ENCODE data around the gene FBXL3. TPM values are rescaled to one million over a fixed set of nuclear protein-coding genes. Genes with fewer than 3 reads are reported as not detected.

FBXL3 gene
- total RNA-seq, 1 experiment from 2014 or later: 16.7 TPM

GRCh38 chr13:77040835-77041234, 13.9 kb upstream of the FBXL3 start:
- Mint-ChIP-seq H3K27me3 (ENCODE audit: low read depth) (no peaks in the 10 kb centered on the region), H3K4me3 (no peak overlapping the region), H3K36me3 (ENCODE audit: insufficient read depth in 1 of 3, low read depth in 3 of 3) (peaks cover 0 to 6% (median 5%) of the 10 kb centered on the region in 3 experiments; a peak in 3 of 7 replicates), H3K27ac (peak overlapping the region in 1 of 3 experiments; percentile 79; a peak in 1 of 7 replicates), H3K9me3 (no peaks in the 10 kb centered on the region; a peak in 1 of 5 replicates), H3K4me1 (no peaks in the 10 kb centered on the region)
- DNase-seq: no peak
- WGBS (ENCODE audit: extremely low coverage, insufficient read length, low lambda C conversion rate): no CpG with 5 or more reads among the region's 9 CpGs
- Histone ChIP-seq H3K23ac (ENCODE audit: insufficient read length, low read depth, low read length) (no peak overlapping the region), H4K91ac (ENCODE audit: insufficient read length, low read depth, low read length) (no peak overlapping the region), H3T11ph (ENCODE audit: low read length) (no peak overlapping the region), H3K79me2 (ENCODE audit: insufficient read depth, low read length) (no peaks in the 10 kb centered on the region), H2BK12ac (ENCODE audit: insufficient read length, low read depth, low read length) (no peak overlapping the region), H4K8ac (replicated peaks; ENCODE audit: insufficient read length, low read depth, low read length) (no peak overlapping the region), H3K9me3 (ENCODE audit: control insufficient read depth, low read depth, low read length) (no peaks in the 10 kb centered on the region), H3K79me1 (ENCODE audit: insufficient read depth, low read depth, low read length, poor library complexity, severe bottlenecking) (no peaks in the 10 kb centered on the region), H3K56ac (ENCODE audit: insufficient read length, low read depth, low read length) (no peak overlapping the region), H3K27me3 (ENCODE audit: insufficient read depth, low read length) (no peaks in the 10 kb centered on the region), H3K23me2 (ENCODE audit: insufficient read length, low read depth, low read length, poor library complexity, severe bottlenecking) (no peaks in the 10 kb centered on the region), H2BK120ac (ENCODE audit: low read depth, low read length, poor library complexity, severe bottlenecking) (no peak overlapping the region), H3K27ac (ENCODE audit: insufficient read length, low read depth, low read length) (no peak overlapping the region), H2BK15ac (ENCODE audit: low read depth, low read length) (no peak overlapping the region), H3K9ac (ENCODE audit: extremely low read depth, insufficient read length, low read length) (no peak overlapping the region), H4K5ac (ENCODE audit: insufficient read length, low read depth, low read length) (no peak overlapping the region), H3K14ac (ENCODE audit: insufficient read depth, low read length) (no peak overlapping the region), H3K4ac (ENCODE audit: low read depth, low read length) (no peak overlapping the region), H4K20me1 (ENCODE audit: control insufficient read depth, insufficient read depth, insufficient read length) (no peaks in the 10 kb centered on the region), H2AK5ac (ENCODE audit: insufficient read length, low read length) (no peak overlapping the region), H3K18ac (ENCODE audit: insufficient read length, low read depth, low read length) (no peak overlapping the region), H2BK5ac (ENCODE audit: insufficient read length, low read length) (no peak overlapping the region), H3K4me1 (ENCODE audit: insufficient read depth, low read length) (no peaks in the 10 kb centered on the region), H3K4me2 (ENCODE audit: insufficient read depth, insufficient read length, low read length) (no peak overlapping the region), H2AFZ (ENCODE audit: low read length) (no peak overlapping the region), H2BK20ac (ENCODE audit: low read depth, low read length, poor library complexity, severe bottlenecking) (no peak overlapping the region)
- TF ChIP-seq CTCF (conservative IDR thresholded peaks at IDR 0.05): no peak

Data from H9 (cell line).